Mammary epithelial cell (primary cell): ENCODE results near the gene LARGE2.

Experiments
- EZH2 ChIP-seq: IDR thresholded peaks from 2 replicates; pipeline ENCODE4 v1.6.1; 2012; ENCODE audit warnings: low read length, inconsistent platforms, borderline replicate concordance
- TF ChIP-seq, protein P1 (sequence below), 2 donors: IDR thresholded peaks in 1 of 2; conservative IDR thresholded peaks in 1 of 2; 2 replicates each; pipeline ENCODE4 v1.5.1; 2011 to 2012; ENCODE audit warnings: inconsistent platforms in 2 of 2, low read length in 2 of 2, mild to moderate bottlenecking in 2 of 2, control low read depth in 1 of 2, low read depth in 1 of 2; ENCODE audit not compliant: insufficient read depth in 1 of 2; ENCODE audit errors: extremely low read depth in 1 of 2

DNA sequence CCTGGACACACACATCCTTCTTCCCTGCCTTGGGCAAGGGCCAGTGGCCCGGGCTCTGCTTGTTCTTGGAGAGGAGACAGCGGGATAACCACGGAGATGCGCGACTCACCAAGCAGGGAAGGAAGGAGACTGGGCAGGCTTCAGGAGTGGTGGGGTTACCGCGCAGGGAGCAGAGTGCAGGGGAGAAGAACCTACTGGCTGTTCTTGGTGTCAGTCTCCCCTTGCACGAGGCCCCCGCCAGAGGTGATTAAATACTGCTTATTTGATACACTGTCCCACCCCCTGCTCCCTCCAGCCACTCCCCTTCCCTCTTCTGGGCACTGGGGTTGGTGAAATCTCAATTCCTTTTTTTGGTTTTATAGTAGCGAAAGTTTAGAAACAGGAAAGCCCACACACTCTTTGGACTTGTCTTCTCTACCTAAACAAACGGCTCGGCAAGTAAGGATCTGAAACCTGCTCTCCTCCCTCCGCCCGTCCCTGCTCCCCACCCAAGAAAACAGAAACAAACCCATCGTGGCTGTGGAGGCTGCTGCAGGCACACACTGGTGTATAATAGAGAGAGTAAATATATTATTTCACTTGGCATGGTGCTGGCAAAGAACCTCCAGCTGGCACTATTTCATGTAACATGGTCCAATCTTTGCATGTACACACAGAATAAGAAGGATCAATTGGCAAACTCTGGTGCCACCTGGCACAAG lies 10.8 kb downstream of the LARGE2 start:
- TF ChIP-seq, protein P1, sequence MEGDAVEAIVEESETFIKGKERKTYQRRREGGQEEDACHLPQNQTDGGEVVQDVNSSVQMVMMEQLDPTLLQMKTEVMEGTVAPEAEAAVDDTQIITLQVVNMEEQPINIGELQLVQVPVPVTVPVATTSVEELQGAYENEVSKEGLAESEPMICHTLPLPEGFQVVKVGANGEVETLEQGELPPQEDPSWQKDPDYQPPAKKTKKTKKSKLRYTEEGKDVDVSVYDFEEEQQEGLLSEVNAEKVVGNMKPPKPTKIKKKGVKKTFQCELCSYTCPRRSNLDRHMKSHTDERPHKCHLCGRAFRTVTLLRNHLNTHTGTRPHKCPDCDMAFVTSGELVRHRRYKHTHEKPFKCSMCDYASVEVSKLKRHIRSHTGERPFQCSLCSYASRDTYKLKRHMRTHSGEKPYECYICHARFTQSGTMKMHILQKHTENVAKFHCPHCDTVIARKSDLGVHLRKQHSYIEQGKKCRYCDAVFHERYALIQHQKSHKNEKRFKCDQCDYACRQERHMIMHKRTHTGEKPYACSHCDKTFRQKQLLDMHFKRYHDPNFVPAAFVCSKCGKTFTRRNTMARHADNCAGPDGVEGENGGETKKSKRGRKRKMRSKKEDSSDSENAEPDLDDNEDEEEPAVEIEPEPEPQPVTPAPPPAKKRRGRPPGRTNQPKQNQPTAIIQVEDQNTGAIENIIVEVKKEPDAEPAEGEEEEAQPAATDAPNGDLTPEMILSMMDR (conservative IDR thresholded peaks at IDR 0.05 in 1 of 2, IDR thresholded peaks at IDR 0.05 in 1 of 2; ENCODE audit: extremely low read depth in 1 of 2, insufficient read depth in 1 of 2, low read depth in 1 of 2, low read length in 2 of 2): no peak
- no peak for TF ChIP-seq EZH2
